ENCODE measurements around the gene EEF2K.
"Not testable (repeated sequence)": the region's sequence is repeated elsewhere in the genome, so short reads cannot be mapped to it uniquely, and the experiment has no call there.

The EEF2K gene

GRCh38 chr16:22206013-22206841, at the start of gene EEF2K:
Gene EEF2K, plus strand, starts transcription at chr16:22206278. Its CDS starts 19,452 bp downstream, at chr16:22225730.
- peak; percentile 88 for DNase-seq (ENCODE audit: low read depth)

GRCh38 chr16:22161401-22161800, 44.7 kb upstream of the EEF2K start:
- DNase-seq (ENCODE audit: low read depth), result no peak

GRCh38 chr16:22161999-22162655, 44.0 kb upstream of the EEF2K start, which contains the start of gene SDR42E2:
Gene SDR42E2, plus strand, starts transcription at chr16:22162506. Its CDS starts 3,077 bp downstream, at chr16:22165583.
- no peak for DNase-seq (ENCODE audit: low read depth)

GRCh38 chr16:22162656-22163009, 43.4 kb upstream of the EEF2K start:
- DNase-seq (ENCODE audit: low read depth), result no peak

- no peak for DNase-seq (ENCODE audit: low read depth)
Observed at GRCh38 chr16:22163806-22164205, 42.3 kb upstream of the EEF2K start.

- DNase-seq (ENCODE audit: low read depth), result no peak
Observed at GRCh38 chr16:22164482-22164881, 41.6 kb upstream of the EEF2K start.

- no peak for DNase-seq (ENCODE audit: low read depth)
Observed at GRCh38 chr16:22165508-22166285, 40.4 kb upstream of the EEF2K start.

GRCh38 chr16:22171953-22172352, 34.1 kb upstream of the EEF2K start:
- no peak for DNase-seq (ENCODE audit: low read depth)

GRCh38 chr16:22172642-22173041, 33.4 kb upstream of the EEF2K start:
- DNase-seq (ENCODE audit: low read depth), result not testable (repeated sequence)

GRCh38 chr16:22174642-22175041, 31.4 kb upstream of the EEF2K start:
- no peak for DNase-seq (ENCODE audit: low read depth)

GRCh38 chr16:22177968-22178930, 27.8 kb upstream of the EEF2K start:
- DNase-seq (ENCODE audit: low read depth), result no peak

- no peak for DNase-seq (ENCODE audit: low read depth)
Observed at GRCh38 chr16:22181426-22181825, 24.7 kb upstream of the EEF2K start.

- DNase-seq (ENCODE audit: low read depth), result no peak
Observed at GRCh38 chr16:22181843-22182242, 24.2 kb upstream of the EEF2K start.

- no peak for DNase-seq (ENCODE audit: low read depth)
Observed at GRCh38 chr16:22183335-22183734, 22.7 kb upstream of the EEF2K start.

- DNase-seq (ENCODE audit: low read depth), result no peak
Observed at GRCh38 chr16:22183901-22184614, 22.0 kb upstream of the EEF2K start.

GRCh38 chr16:22184615-22184968, 21.5 kb upstream of the EEF2K start:
- DNase-seq (ENCODE audit: low read depth), result no peak

- DNase-seq (ENCODE audit: low read depth), result no peak
Observed at GRCh38 chr16:22186517-22186916, 19.6 kb upstream of the EEF2K start.

GRCh38 chr16:22188267-22188594, 17.8 kb upstream of the EEF2K start:
- DNase-seq (ENCODE audit: low read depth), result no peak

GRCh38 chr16:22188595-22189442, 17.3 kb upstream of the EEF2K start:
- DNase-seq (ENCODE audit: low read depth), result peak; percentile 68

- no peak for DNase-seq (ENCODE audit: low read depth)
Observed at GRCh38 chr16:22189473-22190080, 16.5 kb upstream of the EEF2K start.

Data from GM04504 (cell line).